Body of pancreas (tissue), 4 donors: Measurements from ENCODE around the gene SIGLEC12. TPM values are rescaled to one million over a fixed set of nuclear protein-coding genes. Genes with fewer than 3 reads are reported as not detected.

ENCODE experiments used
- ATAC-seq: fragments of 150-250 bp; one replicate; pipeline ENCODE4 v1.9.1; 2016
- DNase-seq, 4 donors: peaks; one replicate each; pipeline ENCODE4 v3.0.0-alpha.2; 2019
- H3K27ac ChIP-seq, 4 donors: fragments of 200-600 bp; sonication (generic); 1 replicate in 3 of 4; 2 replicates in 1 of 4; pipeline versions ENCODE4 v1.5.1 to v1.6.1; 2016 to 2019; ENCODE audit warnings: mild to moderate bottlenecking in 1 of 4, mixed read lengths in 1 of 4, moderate library complexity in 1 of 4
- H3K27me3 ChIP-seq, 2 donors: fragments of 200-600 bp; sonication (generic); one replicate each; pipeline ENCODE4 v1.6.0; 2016; ENCODE audit warnings: mild to moderate bottlenecking in 1 of 2
- H3K36me3 ChIP-seq, 2 donors: fragments of 200-600 bp; sonication (generic); replicated peaks in 1 of 2; 2 replicates each; pipeline ENCODE4 v1.5.1; 2016; ENCODE audit warnings: low read depth in 2 of 2; ENCODE audit not compliant: insufficient read depth in 1 of 2
- H3K4me1 ChIP-seq: fragments of 200-600 bp; sonication (generic); one replicate; pipeline ENCODE4 v1.6.0; 2016
- H3K4me3 ChIP-seq, 2 donors: fragments of 200-600 bp; sonication (generic); 1 replicate in 1 of 2; 2 replicates in 1 of 2; pipeline ENCODE4 v1.5.1; 2016 to 2019
- H3K9me3 ChIP-seq, 3 donors: fragments of 200-600 bp; sonication (generic); 1 replicate in 2 of 3; 2 replicates in 1 of 3; pipeline ENCODE4 v1.5.1; 2016
- CTCF ChIP-seq, 7 experiments: fragments of 450-650 bp in 4 of 7; fragments of 200-600 bp in 3 of 7; sonication (generic) in 3 of 7; IDR thresholded peaks; one replicate each; pipeline ENCODE4 v1.5.1; 2016 to 2019; ENCODE audit warnings: antibody characterized with exemption in 7 of 7
- POLR2A ChIP-seq, 3 donors: fragments of 450-650 bp; IDR thresholded peaks; one replicate each; pipeline ENCODE4 v1.6.1; 2016; ENCODE audit warnings: antibody characterized with exemption in 3 of 3, mild to moderate bottlenecking in 2 of 3
- WGBS, 2 donors: methylation state at CpG; one replicate each; pipeline ENCODE4 v1.1.5; 2017; 5-methylcytosine and 5-hydroxymethylcytosine counted together
- intact Hi-C: fragments of 100-400 bp; cut with DNase I; formaldehyde crosslinking; loops from one replicate; pipeline ENCODE4 v1.15.1; 2023
- total RNA-seq, 2 donors: library from RNA; depleted of rRNA; stranded (reverse); fragments of >200 nt; gene quantifications; one replicate each; pipeline ENCODE4 v1.1.0, GENCODE V29; 2016

SIGLEC12 gene
- total RNA-seq, 2 donors from 2014 or later = not detected

GRCh38 chr19:51462681-51463080, 38.9 kb downstream of the SIGLEC12 start:
- intact Hi-C loops = no loop called here
- H3K4me3 ChIP-seq = no peak overlapping the region
- no peaks in the 10 kb centered on the region for H3K36me3 ChIP-seq
- TF ChIP-seq POLR2A (IDR thresholded peaks at IDR 0.05) (no peak), CTCF (IDR thresholded peaks at IDR 0.05) (no peak)
- no peaks in the 10 kb centered on the region for H3K9me3 ChIP-seq
- WGBS, 2 donors = 54 to 57% methylated on average over 4 to 10 of the region's 10 CpGs
- no peaks in the 10 kb centered on the region for H3K4me1 ChIP-seq
- DNase-seq = no peak
- H3K27me3 ChIP-seq = no peaks in the 10 kb centered on the region
- ATAC-seq = no peak
- no peak overlapping the region for H3K27ac ChIP-seq

DNA sequence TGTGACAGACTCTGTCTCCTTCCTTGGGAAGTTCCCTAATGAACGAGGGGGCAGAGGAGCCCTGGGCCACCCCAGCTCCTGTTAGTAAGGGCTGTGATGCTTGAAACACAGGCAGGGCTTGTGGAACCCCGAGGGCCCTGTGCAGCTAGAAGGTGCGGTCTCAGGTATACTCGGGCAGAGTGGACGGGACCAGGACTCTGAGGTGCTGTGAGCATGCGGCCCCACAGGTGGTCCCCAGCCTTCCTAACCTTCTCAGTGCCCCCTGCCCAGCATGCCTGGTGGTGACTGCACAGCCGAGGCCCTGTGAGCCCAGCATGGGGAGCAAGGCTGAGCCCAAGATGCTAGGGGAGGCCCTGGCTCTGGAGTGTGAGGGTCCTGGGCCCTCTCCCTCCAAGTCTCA, 39.3 kb downstream of the SIGLEC12 start:
- TF ChIP-seq CTCF (IDR thresholded peaks at IDR 0.05) (no peak), POLR2A (IDR thresholded peaks at IDR 0.05) (no peak)
- 41 to 54% methylated on average over 5 to 7 of the region's 7 CpGs for WGBS, 2 donors
- no peaks in the 10 kb centered on the region for H3K36me3 ChIP-seq
- no peak overlapping the region for H3K4me3 ChIP-seq
- intact Hi-C loops = no loop called here
- H3K27me3 ChIP-seq = no peaks in the 10 kb centered on the region
- H3K4me1 ChIP-seq = no peaks in the 10 kb centered on the region
- H3K27ac ChIP-seq = no peak overlapping the region
- H3K9me3 ChIP-seq = no peaks in the 10 kb centered on the region
- no peak for ATAC-seq
- no peak for DNase-seq

- DNase-seq (peak in 2 of 4 donors; percentile 7 to 48), ATAC-seq (no peak)
- Histone ChIP-seq H3K4me1 (no peaks in the 10 kb centered on the region), H3K9me3 (no peaks in the 10 kb centered on the region), H3K27ac (peak overlapping the region in 1 of 4 donors; percentile 25), H3K36me3 (no peaks in the 10 kb centered on the region), H3K27me3 (no peaks in the 10 kb centered on the region), H3K4me3 (no peak overlapping the region)
- WGBS, 2 donors = 38 to 68% methylated on average over 3 to 8 of the region's 8 CpGs
- intact Hi-C loops = no loop called here
- TF ChIP-seq POLR2A (IDR thresholded peaks at IDR 0.05) (no peak), CTCF (IDR thresholded peaks at IDR 0.05) (no peak)
Measured at GRCh38 chr19:51461723-51462161, 39.9 kb downstream of the SIGLEC12 start.

DNA sequence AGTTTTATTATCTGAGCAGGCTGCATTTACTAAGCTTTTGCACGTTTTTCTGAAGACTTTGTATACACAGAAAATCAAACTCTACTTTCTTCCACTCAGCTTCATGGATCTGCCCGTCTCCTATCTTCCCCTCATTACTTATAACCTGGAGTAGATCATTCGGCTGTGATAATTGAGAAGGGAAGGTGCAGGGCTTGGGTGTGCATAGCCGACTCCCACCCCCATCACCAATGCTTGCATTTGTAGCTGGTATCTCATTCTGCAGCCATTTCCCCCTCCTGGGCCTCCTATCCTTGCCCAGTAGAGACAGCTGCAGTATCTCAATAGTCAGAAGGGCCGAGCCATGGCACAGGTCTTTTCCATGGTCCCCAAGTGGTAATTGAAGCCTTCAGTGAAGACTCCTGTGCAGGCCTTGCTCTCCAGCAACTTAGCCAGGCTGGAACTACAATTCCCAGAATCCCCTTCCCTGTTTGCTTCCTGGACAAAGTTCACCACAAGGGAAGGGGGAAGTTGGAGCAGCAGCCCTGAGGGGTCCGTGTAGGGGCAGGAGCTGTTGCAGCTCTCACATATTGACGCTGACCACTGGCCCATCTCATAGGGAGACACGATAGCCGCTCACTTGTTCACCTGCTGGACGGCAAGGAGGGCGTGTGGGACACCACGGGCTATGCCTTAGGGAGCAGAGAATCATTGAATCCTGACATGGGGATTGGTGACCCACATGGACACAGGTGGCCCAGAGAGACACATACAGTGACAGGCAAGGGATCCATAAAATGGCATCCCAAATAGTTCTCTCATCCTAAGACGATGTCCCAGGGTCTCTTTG, 41.2 kb downstream of the SIGLEC12 start:
- intact Hi-C loops = no loop called here
- TF ChIP-seq POLR2A (IDR thresholded peaks at IDR 0.05) = no peak
- no peak for TF ChIP-seq CTCF (IDR thresholded peaks at IDR 0.05)
- Histone ChIP-seq H3K4me3 (no peak overlapping the region), H3K27me3 (no peaks in the 10 kb centered on the region), H3K4me1 (no peaks in the 10 kb centered on the region), H3K27ac (no peak overlapping the region), H3K36me3 (no peaks in the 10 kb centered on the region), H3K9me3 (no peaks in the 10 kb centered on the region)
- no peak for ATAC-seq
- 43 to 55% methylated on average over 12 to 13 of the region's 13 CpGs for WGBS, 2 donors
- DNase-seq = peak in 1 of 4 donors; percentile 29
